ENCODE data around the gene BAZ2B. TPM values are rescaled to one million over a fixed set of nuclear protein-coding genes. Genes with fewer than 3 reads are reported as not detected.

BAZ2B gene
- total RNA-seq, 1 experiment from 2014 or later: 37.6 TPM

DNA sequence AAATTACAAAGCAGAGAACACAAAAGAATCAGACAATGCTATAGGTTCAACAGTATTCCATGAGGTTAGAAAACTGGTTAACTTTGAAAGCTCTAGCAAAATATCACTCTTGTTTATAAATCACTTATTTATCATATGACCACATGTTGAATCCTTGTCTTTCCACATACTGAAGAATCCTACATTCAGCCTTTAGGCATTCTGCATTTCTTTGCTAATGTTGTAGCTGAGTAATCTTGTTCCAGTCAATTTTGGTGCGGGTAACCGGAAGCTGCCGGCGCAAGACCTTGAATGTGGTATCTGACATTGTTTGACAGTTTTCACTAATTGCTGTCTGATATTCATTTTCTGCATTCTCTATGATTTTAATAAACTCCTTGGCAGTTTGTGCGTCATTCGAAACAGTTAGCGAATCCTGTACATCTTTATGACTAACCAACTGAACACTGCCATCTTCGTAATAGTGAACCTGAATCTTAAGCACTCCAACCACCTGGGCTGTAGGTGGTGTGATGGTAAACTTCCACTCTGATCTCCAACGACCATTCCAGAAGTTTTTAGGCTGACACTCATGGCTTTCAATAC is 154.1 kb downstream of the BAZ2B start:
- in situ Hi-C loops (cut with HindIII; ENCODE audit: low pct_unique_long_range_greater_than_20kb, low sequenced_read_pairs): no loop called here
- no peak for DNase-seq (ENCODE audit: low read depth, low spot score)

- DNase-seq (ENCODE audit: low read depth, low spot score): no peak
- in situ Hi-C loops (cut with HindIII; ENCODE audit: low pct_unique_long_range_greater_than_20kb, low sequenced_read_pairs): no loop called here
Observed at GRCh38 chr2:159461076-159461475, 155.3 kb downstream of the BAZ2B start.

DNA sequence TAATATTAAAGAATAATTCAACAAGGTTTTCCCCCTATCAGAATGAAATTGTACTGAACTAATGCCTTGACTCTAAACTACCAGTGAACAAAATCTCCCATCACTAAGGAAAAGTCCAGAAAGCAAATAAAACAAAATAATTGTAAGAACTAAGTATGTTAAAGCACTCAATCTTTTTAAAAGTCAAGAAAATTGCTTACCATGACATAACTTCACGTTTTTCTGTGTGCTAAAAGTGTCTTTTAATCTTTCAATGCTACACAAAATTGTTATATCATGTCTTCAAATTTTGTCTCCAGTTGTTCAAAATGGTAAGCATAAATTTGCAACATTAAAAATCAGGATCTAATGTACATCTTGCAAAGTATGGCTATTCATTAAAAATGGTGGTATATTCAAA is 156.1 kb downstream of the BAZ2B start:
- in situ Hi-C loops (cut with HindIII; ENCODE audit: low pct_unique_long_range_greater_than_20kb, low sequenced_read_pairs): no loop called here
- no peak for DNase-seq (ENCODE audit: low read depth, low spot score)

GRCh38 chr2:159459279-159459678 is 157.1 kb downstream of the BAZ2B start:
- no peak for DNase-seq (ENCODE audit: low read depth, low spot score)
- in situ Hi-C loops (cut with HindIII; ENCODE audit: low pct_unique_long_range_greater_than_20kb, low sequenced_read_pairs): no loop called here

DNA sequence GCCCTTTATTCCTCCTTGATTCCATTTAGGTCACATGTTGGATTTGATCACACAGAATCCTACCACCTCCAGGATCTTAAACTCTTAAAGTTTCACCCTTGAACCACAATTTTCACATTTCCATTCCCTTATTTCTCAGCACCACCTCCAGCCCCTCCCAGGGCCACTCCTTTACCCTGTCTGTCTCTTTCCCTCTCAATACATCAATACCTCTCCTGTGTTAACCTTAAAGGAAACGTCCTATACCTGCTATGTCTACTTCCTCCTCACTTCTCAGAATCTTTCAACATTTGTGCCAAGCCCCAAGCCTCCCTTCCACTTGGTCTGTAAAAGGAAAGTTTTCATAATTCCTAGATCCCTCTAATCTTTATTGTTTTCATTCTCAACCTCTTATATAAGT is 158.8 kb downstream of the BAZ2B start:
- peak; percentile 19 for DNase-seq (ENCODE audit: low read depth, low spot score)
- in situ Hi-C loops (cut with HindIII; ENCODE audit: low pct_unique_long_range_greater_than_20kb, low sequenced_read_pairs): no loop called here

GRCh38 chr2:159456500-159457426 is 159.6 kb downstream of the BAZ2B start:
- in situ Hi-C loops (cut with HindIII; ENCODE audit: low pct_unique_long_range_greater_than_20kb, low sequenced_read_pairs): no loop called here

DNA sequence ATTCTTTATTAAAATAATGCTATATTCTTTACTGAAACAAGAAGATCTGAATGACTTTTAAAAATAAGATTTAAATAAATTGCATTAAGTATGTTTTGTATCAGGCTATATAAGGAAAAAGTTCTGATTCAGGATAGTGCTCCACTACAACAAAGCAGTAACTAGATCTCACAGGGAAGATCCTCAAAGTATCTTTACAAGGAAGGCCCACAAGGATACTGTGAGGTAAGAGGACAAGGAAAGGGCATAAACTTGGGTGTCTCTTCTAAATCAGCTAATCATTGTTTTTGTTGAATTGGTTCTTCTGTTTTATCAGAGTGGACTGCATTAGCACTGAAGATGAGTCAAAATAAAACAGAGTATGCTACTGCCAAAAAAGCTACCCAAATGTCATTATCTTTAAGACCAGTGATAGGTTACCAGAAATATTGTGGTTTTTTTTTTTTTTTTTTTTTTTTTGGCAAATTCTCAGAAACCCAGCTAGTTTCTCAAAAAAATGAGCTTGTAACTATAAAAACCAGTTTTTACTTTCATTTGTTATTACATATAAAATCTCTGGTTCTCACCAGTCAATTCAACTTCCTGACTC is 160.9 kb downstream of the BAZ2B start:
- DNase-seq (ENCODE audit: low read depth, low spot score): peak; percentile 5
- in situ Hi-C loops (cut with HindIII; ENCODE audit: low pct_unique_long_range_greater_than_20kb, low sequenced_read_pairs): no loop called here

More at GRCh38 chr2:159456500-159457426, 159.6 kb downstream of the BAZ2B start:
- DNase-seq (ENCODE audit: low read depth, low spot score): no peak

DNA sequence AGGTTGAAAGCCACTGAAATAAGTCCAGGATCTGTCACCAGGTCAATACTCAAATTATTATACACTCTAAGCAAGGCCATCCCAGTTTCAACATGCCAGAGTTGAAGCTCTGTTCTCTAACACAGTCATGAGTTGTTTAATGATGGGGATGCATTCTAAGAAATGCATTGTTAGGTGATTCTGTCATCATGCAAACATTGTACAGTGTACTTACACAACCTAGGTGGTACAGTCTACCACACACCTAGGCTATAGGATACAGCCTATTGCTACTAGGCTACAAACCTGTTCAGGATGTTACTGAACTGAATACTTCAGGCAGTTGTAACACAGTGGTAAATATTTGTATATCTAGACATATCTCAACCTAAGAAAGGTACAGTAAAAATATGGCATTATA is 162.2 kb downstream of the BAZ2B start:
- in situ Hi-C loops (cut with HindIII; ENCODE audit: low pct_unique_long_range_greater_than_20kb, low sequenced_read_pairs): no loop called here
- peak; percentile 7 for DNase-seq (ENCODE audit: low read depth, low spot score)

- no peak for DNase-seq (ENCODE audit: low read depth, low spot score)
- in situ Hi-C loops (cut with HindIII; ENCODE audit: low pct_unique_long_range_greater_than_20kb, low sequenced_read_pairs): no loop called here
Observed at GRCh38 chr2:159450180-159450579, 166.2 kb downstream of the BAZ2B start.

DNA sequence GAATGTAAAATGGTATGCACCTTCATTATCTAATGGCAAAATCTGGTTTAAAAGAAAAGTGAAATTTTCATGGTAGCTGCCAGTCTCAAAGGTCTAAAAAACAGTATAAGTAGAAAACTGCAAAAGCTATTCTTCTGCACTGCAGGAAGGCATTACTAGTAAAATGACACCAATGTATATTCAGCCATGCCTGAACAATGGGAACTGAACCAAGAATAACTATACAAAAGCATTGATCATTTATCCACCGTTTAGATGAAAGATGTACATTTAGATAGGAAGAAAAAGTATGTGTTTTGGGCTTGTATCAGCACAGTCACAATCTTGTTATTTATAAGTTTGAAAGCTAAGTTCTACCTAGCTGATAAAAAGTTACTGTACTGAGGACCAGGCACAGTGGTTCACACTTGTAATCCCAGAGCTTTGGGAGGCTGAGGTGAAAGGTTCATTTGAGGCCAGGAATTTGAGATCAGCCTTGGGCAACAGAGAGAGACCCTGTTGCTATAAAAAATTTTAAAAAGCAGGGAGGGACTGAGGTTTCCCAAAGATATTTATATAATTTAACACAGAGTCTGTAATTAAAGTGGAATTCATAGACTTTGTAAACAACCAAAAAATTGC is 166.7 kb downstream of the BAZ2B start:
- in situ Hi-C loops (cut with HindIII; ENCODE audit: low pct_unique_long_range_greater_than_20kb, low sequenced_read_pairs): no loop called here
- no peak for DNase-seq (ENCODE audit: low read depth, low spot score)

- no peak for DNase-seq (ENCODE audit: low read depth, low spot score)
- in situ Hi-C loops (cut with HindIII; ENCODE audit: low pct_unique_long_range_greater_than_20kb, low sequenced_read_pairs): no loop called here
Observed at GRCh38 chr2:159446817-159447216, 169.5 kb downstream of the BAZ2B start.

DNA sequence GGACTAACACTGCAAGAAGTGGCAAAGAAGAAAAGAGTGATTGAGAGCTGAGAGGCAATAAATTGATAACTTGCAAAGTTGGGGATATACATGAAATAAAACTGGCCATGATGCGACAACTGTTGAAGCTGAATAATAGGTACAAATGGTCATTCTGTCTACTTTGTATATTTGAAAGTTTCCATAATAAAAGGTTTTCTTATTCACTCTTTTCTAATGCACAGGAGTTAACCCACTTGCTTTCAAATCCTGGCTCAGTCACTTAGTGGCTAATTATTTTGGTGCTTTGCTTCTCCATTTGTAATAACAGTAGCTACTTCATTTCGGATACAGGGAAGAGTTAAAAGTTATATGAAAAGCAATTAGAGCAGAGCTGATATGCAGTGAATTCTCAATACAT is 170.1 kb downstream of the BAZ2B start:
- in situ Hi-C loops (cut with HindIII; ENCODE audit: low pct_unique_long_range_greater_than_20kb, low sequenced_read_pairs): no loop called here
- no peak for DNase-seq (ENCODE audit: low read depth, low spot score)

DNA sequence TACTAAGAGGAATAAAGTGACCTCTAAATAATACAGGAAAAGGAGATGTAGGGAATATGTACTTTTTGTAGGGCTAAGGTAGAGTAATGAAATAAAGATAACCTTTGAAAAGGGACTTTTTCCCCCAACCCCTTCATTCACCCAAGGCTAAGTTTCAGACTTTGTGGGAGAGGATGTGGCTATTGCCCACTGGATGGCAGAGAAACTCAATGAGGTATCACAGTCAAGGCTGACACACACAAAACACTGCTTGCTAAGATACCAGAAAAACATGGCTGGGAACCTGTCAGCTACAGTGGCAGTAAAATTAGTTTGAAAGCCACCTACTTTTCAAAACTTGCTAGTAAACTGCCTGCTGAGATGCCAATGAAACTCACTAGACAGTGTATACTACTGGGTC is 171.0 kb downstream of the BAZ2B start:
- DNase-seq (ENCODE audit: low read depth, low spot score): no peak
- in situ Hi-C loops (cut with HindIII; ENCODE audit: low pct_unique_long_range_greater_than_20kb, low sequenced_read_pairs): no loop called here

GRCh38 chr2:159444754-159445153 is 171.6 kb downstream of the BAZ2B start:
- no peak for DNase-seq (ENCODE audit: low read depth, low spot score)
- in situ Hi-C loops (cut with HindIII; ENCODE audit: low pct_unique_long_range_greater_than_20kb, low sequenced_read_pairs): no loop called here

GRCh38 chr2:159442159-159442852 is 174.0 kb downstream of the BAZ2B start:
- in situ Hi-C loops (cut with HindIII; ENCODE audit: low pct_unique_long_range_greater_than_20kb, low sequenced_read_pairs): no loop called here
- DNase-seq (ENCODE audit: low read depth, low spot score): no peak

DNA sequence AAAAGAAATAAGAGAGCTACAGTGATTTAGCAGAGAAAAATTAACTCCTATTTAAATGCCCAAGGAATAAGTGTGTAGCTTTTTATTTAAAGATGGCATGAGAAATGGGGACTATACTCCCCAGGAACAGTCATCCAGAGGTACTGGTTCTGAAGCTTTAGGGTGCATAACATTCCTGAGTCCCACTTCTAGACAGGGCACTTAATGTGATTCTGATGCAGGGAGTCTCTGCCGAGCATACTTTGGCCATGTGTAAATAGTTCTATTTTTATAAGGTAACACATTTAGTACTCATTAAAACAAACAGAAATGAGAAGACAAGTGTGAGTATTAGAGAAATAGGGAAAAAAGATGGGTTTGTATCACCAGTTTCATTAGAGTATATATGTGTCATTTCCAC is 175.2 kb downstream of the BAZ2B start:
- no peak for DNase-seq (ENCODE audit: low read depth, low spot score)
- in situ Hi-C loops (cut with HindIII; ENCODE audit: low pct_unique_long_range_greater_than_20kb, low sequenced_read_pairs): no loop called here

- in situ Hi-C loops (cut with HindIII; ENCODE audit: low pct_unique_long_range_greater_than_20kb, low sequenced_read_pairs): no loop called here
- no peak for DNase-seq (ENCODE audit: low read depth, low spot score)
Observed at GRCh38 chr2:159439421-159439820, 176.9 kb downstream of the BAZ2B start.

All from SK-MEL-5 (cell line).